HG02943 (cell line): Measurements from ENCODE around the gene OMD.

Experiments
- ATAC-seq: cut with Tn5 transposase; IDR thresholded peaks from one replicate; pipeline ENCODE4 v1.9.1; 2021; ENCODE audit warnings: mild to moderate bottlenecking, low read depth, moderate library complexity; ENCODE audit not compliant: unreplicated experiment

Gene OMD, protein sequence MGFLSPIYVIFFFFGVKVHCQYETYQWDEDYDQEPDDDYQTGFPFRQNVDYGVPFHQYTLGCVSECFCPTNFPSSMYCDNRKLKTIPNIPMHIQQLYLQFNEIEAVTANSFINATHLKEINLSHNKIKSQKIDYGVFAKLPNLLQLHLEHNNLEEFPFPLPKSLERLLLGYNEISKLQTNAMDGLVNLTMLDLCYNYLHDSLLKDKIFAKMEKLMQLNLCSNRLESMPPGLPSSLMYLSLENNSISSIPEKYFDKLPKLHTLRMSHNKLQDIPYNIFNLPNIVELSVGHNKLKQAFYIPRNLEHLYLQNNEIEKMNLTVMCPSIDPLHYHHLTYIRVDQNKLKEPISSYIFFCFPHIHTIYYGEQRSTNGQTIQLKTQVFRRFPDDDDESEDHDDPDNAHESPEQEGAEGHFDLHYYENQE

DNA sequence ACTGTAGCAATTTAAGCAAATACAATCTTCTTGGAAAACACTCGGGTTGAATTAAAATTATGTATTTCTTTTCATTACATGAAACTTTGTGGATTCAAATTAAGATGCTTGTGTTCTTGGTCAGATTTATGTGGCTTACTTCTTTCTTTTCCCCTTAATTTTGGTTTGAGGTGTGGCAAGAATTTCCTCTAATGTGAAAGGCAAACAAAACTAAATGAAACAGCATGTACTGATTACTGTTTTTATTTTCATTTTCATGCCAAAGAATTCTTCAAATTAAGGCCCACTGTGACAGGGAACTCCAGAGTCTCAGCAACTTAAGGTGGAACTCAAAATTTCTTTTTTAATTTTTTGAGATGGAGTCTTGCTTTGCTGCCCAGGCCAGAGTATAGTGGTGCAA lies at the start of gene OMD:
Gene OMD (minus strand): TSS at position 132 of the 400 bp plus-strand sequence. CDS start 6,913 bp downstream, outside the sequence.
- ATAC-seq = no peak

DNA sequence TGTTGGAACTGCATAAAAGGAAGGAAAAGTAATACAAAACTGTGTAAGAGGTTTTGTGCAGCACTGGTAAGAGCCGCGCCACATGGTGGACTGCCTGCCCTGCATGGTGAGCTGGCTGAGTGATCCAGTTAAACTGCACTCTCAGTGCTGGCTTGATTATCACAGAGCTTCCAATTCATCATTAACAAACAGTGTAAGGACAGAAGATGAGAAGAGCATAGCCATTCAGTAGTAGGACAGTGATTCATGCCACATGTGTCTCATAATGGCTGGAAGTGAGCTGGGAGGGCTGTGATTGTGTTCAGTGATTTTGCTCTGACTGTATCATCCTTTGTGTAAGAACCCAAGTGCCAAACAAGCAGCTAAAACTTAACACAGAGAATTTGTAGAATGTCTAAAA lies 43.9 kb upstream of the OMD start:
- no peak for ATAC-seq

DNA sequence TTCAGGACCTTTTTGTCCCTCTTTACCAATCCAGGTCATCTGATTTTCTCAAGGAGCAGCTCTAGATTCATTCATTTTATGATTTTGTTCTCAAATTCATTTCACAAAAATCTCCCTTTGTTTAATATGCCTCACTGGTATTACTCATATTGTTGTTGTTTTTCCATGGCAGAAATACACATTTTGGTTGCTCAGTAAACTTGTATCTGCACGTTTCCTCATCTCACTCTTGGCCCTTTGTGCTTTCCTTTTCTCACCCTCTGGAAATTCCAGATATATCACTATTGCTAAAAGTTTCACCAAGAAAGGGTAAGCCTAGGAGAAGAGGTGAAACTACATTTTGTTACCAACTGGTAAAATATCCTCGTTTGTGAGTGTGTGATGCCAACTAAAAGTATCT lies 43.2 kb upstream of the OMD start:
- no peak for ATAC-seq

DNA sequence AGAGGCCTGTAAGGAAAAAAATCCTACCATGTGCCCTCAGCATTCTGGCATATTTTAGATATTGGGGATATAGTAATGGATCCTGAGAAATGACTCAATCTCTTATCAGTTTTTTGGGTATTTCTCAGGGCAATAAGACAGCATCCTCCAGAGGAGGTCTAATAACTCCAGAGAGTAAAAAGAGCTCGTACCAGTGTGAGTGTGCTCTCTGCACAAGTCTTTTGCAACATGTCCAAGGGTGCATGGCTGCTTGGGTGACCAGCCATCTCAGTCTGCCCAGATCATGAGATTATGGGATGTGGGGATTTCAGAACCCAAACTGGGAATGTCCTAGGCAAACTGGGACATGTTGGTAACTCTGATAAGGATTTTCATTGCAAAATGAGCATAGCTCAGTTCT lies 42.8 kb upstream of the OMD start:
- no peak for ATAC-seq

DNA sequence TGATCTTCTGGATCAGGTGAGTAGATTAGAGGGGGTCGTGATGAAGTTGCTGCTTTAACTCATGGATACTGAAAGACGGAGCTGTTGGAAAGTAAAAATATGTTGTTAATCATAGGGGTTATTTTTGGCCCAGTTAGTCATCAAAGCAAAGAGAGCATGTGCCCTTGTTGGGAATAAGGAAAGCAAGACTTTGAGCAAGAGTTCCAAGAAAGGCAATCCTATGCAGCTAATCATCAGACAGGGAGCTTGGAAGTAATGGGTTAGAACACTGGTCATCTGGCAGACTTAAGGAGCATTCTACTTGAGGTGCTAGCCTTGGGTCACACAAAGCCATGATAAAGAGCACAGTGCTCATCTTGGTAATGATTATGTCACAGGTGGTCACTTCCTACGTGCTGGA lies 39.7 kb upstream of the OMD start:
- ATAC-seq = no peak

DNA sequence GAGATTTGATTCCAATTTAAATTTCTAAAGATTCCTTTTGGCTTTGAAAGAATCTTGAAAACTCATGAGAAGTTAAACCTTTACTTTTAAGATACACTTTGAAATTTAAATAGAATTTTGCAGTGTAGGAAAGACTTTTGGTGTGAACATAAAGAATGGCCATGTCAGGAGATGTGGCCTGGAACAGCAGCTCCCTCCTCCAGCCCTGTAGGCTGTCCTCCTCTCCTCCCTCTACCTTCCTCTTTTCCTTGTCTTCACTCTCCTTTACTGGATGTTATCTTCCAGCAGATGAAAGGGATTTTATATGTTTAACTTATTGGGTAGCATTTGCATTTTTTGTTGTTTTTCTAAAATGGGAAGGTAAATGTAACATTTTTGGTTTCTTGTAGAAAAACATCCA lies 39.1 kb upstream of the OMD start:
- ATAC-seq = no peak

DNA sequence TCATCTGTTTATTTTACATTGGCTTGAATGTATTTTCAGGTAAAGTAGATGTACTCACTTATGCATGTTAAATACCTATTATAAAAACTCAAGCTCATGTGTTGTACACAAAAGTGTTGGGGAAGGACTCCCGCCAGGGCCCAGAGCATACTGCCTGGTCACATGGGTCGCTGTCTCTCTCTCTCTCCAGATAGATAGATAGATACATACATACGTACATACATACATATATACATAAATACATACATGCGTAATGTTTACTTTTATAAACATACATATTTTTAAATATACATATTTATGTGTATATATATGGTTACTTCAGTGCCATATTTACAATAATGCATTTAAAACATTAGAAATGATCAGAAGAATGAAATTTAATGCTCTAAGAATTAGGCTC lies 33.3 kb upstream of the OMD start:
- ATAC-seq = no peak

DNA sequence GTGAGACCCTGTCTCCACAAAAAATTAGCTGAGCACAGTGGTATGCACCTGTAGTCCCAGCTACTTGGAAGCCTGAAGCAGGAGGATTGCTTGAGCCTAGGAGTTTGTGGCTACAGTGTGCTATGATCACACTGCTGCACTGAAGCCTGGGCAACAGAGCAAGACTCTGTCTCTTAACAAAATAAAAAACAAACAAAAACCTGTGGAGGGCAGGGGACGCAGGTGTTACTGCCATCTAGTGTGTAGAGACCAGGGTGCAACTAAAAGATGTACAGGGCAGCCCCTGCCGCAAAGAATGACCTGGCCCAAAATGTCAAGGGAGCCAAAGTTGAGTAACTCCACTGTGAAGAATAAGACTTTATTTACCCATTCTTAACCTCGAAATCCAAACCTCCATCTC lies 30.9 kb upstream of the OMD start:
- no peak for ATAC-seq

DNA sequence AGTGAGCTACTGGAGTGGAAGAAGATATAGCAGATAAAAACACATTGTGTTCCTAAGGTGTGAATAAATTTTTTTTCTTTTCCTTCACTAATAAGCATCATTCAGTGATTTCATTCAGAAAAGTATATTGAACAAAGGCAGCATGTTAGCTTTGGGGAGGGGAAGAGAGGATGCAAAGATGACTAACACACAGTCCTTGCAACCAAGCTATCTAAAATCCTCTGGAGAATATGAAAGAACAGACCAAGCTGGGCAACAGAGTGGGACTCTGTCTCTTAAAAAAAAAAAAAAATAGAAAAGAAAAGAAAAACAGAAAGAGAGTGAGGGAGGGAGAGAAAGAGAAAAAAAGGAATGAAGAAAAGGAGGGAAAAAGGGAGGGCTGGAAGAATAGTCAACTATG lies 22.3 kb upstream of the OMD start:
- ATAC-seq = no peak

DNA sequence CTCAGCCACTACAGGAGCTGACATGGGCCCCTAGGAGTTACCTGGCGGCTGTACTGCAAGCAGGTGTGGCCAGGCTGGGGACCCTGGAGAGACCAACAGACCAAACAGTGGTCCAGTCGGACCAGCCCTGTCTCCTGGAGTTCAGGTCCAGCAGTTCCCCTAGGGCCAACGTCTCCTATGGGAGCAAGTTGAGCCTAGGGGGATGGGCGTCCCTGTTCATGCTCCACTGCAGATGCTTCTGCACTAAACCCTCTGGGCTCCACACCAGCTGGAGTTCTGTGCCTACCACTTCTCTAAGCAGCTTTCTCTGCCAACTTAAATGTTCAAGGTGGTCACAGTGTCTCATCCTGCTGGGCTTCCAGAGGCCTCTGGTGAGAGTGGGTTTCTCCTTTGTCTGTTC lies 20.6 kb upstream of the OMD start:
- no peak for ATAC-seq

DNA sequence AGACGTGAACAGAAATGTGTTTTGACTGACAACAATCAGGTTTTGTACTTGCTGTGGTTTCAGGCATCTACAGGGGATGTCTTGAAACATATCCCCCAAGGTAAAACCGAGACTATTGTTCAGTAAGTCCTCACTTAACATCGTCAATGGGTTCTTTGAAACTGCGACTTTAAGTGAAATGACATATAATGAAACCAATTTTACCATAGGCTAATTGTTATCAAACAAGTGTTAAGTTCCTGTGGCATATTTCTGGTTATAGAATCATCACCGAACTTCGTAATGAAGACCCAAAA lies 16.4 kb upstream of the OMD start:
- no peak for ATAC-seq

DNA sequence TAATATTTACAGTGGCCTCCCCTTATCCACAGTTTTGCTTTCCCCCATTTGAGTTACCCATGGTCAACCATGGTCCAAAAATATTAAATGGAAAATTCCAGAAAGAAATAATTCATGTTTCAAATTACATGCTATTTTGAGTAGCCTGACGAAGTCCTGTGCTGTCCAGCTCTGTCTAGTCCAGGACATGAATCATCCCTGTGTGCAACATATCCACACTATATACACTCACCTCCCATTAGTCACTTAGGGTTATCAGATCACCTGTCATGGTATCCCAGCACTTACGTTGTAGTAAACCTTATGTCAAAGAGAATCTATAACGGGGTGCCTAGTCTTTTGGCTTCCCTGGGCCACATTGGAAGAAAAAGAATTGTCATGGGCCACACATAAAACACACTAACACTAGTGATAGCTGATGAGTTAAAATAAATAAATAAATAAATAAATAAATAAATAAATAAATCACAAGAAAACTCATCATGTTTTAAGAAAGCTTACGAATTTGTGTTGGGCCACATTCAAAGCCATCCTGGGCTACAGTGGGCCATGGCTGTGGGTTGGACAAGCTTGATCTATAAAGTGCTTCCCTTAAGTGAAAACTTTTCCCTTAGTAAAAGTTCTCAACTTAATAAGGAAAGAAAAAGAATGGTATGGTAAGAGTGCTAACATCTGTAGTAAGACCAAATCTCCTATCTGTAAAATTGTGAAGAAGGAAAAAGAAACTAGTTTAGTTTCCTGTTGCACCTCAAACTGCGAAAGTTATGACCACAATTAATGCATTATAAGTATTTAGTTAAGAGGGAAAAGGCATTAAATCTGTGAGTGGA lies 15.9 kb upstream of the OMD start:
- no peak for ATAC-seq

DNA sequence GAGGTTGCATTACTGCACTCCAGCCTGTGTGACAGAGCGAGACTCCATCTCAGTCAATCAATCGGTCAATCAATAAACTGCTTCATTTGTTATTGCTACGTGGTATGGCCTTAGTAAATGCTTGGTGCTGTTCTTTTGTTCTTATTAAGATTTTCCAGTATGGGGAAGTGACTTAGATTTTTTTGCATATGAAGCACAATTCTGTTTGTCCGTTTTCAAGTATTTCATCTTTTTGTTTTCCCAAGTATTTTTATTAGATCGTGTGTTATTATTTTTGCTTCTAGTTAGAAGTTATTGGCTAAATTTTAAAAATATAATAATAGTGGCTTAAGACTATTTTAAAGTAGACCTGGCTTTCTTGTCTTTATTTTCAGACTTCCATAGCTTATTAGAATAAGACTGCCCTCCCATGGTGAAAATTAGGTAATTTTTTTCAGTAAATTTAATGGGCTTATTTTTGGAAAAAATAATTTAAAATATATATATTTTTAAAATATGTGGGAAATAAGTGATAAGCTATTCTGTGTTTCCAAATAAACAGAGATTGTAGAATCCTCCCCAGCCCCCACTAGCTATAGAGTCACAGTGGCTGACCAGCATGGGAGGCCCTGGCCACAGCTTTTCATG lies 14.7 kb upstream of the OMD start:
- no peak for ATAC-seq

DNA sequence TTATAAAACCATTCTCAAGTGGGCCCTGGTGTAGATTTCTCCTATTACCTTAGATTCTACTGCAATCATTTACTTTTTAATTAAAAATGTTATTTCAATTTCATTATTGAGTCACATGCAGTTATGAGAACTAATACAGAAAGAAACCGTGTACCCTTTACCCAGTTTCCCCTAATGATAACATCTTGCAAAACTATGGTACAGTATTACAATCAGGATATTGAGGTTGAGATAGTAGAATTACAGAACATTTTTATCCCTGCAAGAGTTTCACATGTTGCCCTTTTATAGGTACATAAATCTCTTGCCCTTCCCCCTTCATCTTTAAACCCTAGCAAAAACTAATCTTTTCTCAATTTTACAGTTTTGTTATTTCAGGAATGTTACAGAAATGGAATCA lies 11.0 kb upstream of the OMD start:
- ATAC-seq = no peak

DNA sequence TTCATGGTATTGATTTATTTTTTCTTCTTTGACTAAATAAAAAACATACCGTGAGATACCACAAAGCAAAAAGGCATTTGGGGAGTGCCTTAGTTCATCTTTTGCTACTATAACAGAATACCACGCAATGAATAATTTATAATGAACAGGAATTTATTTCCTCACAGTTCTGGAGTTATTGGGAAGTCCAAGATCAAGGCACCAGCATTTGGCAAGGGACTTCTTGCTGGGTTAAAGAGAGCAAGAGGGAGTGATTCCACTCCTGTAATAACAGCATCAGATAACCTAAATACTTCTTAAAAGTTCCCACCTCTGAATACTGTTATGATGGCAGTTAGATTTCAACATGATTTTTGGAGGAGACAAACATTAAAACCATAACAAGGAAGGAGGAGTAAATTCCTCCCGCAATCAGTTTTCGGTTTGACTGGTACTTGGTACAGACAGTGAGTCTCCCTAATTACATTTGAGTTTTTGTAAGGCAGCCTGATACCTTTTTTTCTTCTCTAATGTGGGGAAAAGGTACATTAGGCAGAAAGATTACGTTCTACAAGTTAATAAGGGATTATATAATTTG lies 8.8 kb upstream of the OMD start:
- ATAC-seq = no peak

DNA sequence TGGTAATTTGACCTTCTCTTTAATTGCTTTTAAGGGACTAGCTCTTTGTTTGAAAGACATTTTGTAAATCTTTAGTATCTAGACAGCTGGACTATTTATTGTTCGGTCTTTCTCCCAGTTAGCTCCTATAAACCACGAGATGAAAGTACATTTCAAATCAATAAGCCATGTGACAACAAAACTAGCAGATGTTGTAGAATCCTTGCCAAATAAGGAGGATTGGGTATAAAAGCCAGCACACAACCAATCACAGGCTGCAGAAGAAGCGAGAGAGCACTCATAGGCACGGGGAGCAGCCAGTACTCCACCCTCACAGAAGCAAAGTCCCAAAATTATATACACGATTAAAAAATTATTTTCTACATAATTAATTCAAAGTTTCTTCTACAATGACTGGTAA lies 8.1 kb upstream of the OMD start:
- ATAC-seq = no peak

DNA sequence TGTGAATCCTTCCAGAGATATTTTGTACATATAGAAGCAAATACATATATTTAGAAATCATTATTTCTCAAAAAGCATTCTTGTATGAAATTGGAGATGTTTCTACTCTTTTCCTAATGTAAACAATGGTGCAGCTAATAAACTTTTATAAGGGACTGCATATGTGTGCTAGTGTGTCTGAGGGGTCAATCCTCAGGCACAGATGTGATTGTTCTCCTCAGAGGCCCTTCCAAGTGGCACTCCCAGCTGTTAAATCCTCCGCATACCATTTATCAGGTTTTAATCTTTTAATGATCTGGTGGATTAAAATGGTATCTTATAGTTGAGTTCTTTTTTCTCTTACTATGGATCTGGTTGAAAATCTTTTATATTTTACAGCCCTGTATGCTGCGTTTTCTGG lies 5.6 kb upstream of the OMD start:
- no peak for ATAC-seq

DNA sequence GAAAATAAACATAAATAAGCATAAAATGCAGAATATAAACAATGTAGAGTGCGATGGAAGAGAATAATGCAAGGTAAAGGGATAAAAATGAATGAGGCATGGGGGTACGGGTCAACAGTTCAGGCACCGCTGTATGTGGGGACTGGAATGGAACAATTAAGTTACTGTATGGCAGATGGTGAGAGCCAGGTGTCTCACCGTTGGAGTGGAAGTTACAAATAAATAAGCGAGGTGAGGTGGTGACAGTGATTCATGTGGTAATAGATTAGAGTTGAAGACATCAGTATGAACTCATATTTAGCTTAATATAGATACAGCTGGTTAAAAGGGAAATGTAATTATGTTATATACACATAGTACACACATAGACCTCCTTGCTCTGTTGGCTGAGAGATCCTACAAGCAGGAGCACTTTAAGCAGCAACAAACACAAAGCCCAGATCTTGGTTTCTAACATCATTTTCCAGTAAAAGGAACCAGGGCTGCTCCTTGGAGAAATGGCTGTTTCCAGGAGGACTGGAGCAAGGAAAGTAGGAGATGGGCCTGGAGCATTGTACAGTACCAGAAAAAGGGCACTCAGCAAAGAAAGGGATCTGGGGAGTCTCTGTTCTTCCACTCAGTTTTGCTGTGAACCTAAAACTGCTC lies 2.4 kb upstream of the OMD start:
- no peak for ATAC-seq

DNA sequence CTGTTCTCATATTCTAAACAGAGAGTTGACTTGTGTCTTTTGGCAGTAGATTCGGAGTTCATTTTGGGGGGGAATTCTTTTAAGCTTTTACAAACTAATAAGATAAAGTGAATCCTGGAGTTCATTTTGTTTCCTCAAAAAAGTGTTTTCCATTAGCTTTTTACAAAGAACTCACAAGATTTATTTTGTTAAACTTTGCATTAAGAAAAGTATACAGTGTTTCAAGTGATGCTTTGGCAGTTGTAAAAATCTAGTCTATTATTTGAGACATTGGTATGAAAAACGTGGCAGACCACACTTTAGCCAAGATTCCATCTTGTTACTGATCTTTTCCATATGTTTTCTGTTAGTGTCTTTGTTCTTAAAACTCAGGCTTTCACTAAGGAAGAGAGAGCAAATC lies 1.2 kb upstream of the OMD start:
- ATAC-seq = no peak

DNA sequence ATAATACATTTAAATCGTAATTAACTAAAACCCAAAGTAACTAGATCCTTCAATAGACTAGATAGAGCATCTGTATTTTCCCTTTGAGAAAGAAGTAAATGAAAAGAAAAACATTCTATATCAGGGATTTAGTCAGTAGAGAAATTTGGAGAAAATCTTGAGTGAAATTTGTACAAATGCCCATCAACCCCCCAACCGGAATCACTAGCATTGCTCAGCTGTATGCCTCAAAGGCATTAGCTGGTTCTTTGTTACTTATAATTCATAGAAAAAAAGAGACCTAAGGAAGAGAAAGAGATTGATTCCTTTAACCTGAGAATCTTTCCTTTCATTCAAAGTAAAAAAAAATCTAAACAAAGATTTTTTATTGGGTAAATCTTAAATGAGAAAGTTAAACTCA lies 659 bp downstream of the OMD start:
- ATAC-seq = no peak
